H1 (cell line): ENCODE results near the gene TNPO3. TPM values are rescaled to one million over a fixed set of nuclear protein-coding genes. Genes with fewer than 3 reads are reported as not detected.

Experiments used
- CTCF ChIA-PET: fragments of 300-600 bp; sonication (Branson Sonifier 250); formaldehyde crosslinking; loops from one replicate; lab custom pipeline; 2021; ENCODE audit not compliant: partially characterized antibody; lab: Charles Lee
- POLR2A ChIA-PET: fragments of 300-600 bp; sonication (Branson Sonifier 250); formaldehyde crosslinking; loops from one replicate; lab custom pipeline; 2021; ENCODE audit warnings: inconsistent platforms; ENCODE audit not compliant: partially characterized antibody; lab: Charles Lee
- DNase-seq, 2 experiments: peaks; one replicate each; pipeline versions ENCODE4 v3.0.0 to v3.0.0-alpha.2; 2010 to 2022; ENCODE audit warnings: low spot score in 2 of 2, low read depth in 1 of 2, mixed read lengths in 1 of 2
- FAIRE-seq: peaks from 2 replicates; lab custom pipeline; 2011; peaks lifted over from hg19 to GRCh38; lab: Jason Lieb, UNC
- H2AFZ ChIP-seq: 2 replicates; pipeline ENCODE4 v1.8.1; 2012; ENCODE audit warnings: low read length, inconsistent platforms
- H2AK5ac ChIP-seq: 2 replicates; pipeline ENCODE4 v1.6.1; 2013; ENCODE audit warnings: low read depth, low read length
- H2BK120ac ChIP-seq: replicated peaks from 2 replicates; pipeline ENCODE3; 2013; ENCODE audit warnings: low read depth, low read length, inconsistent platforms
- H2BK12ac ChIP-seq: 2 replicates; pipeline ENCODE4 v1.6.1; 2013; ENCODE audit warnings: low read depth, low read length
- H2BK15ac ChIP-seq: 2 replicates; pipeline ENCODE4 v1.6.1; 2013; ENCODE audit warnings: low read length
- H2BK20ac ChIP-seq: 2 replicates; pipeline ENCODE4 v1.6.1; 2013; ENCODE audit warnings: low read length
- H2BK5ac ChIP-seq: 2 replicates; pipeline ENCODE4 v1.6.1; 2013; ENCODE audit warnings: low read depth, low read length
- H3K14ac ChIP-seq: 2 replicates; pipeline ENCODE4 v1.6.1; 2013; ENCODE audit warnings: inconsistent platforms; ENCODE audit not compliant: insufficient read length
- H3K18ac ChIP-seq: 2 replicates; pipeline ENCODE4 v1.6.1; 2013; ENCODE audit warnings: low read length; ENCODE audit errors: extremely low read depth
- H3K23ac ChIP-seq: 2 replicates; pipeline ENCODE4 v1.6.1; 2013; ENCODE audit warnings: inconsistent platforms; ENCODE audit not compliant: insufficient read length
- H3K23me2 ChIP-seq: 2 replicates; pipeline ENCODE4 v1.6.1; 2013; ENCODE audit warnings: low read depth, low read length
- H3K27ac ChIP-seq: 2 replicates; pipeline ENCODE4 v1.6.1; 2011; ENCODE audit warnings: low read depth, low read length, inconsistent platforms
- H3K27me3 ChIP-seq, 4 experiments: replicated peaks in 1 of 4; 1 replicate in 1 of 4; 2 replicates in 3 of 4; pipeline versions ENCODE4 v1.6.1 to v1.8.1; 2011 to 2013; ENCODE audit warnings: low read length in 3 of 4, mild to moderate bottlenecking in 3 of 4, inconsistent platforms in 2 of 4, mixed read lengths in 2 of 4, moderate library complexity in 1 of 4; ENCODE audit not compliant: control insufficient read depth in 3 of 4, insufficient read depth in 3 of 4; ENCODE audit errors: extremely low read depth in 1 of 4
- H3K36me3 ChIP-seq, 4 experiments: 2 replicates each; pipeline versions ENCODE4 v1.6.1 to v1.8.1; 2011 to 2013; ENCODE audit warnings: mild to moderate bottlenecking in 4 of 4, low read length in 3 of 4, moderate library complexity in 2 of 4, control low read depth in 1 of 4, inconsistent platforms in 1 of 4; ENCODE audit not compliant: insufficient read depth in 4 of 4, control insufficient read depth in 2 of 4
- H3K4ac ChIP-seq: replicated peaks from 2 replicates; pipeline ENCODE3; 2013; ENCODE audit warnings: low read length, low read depth, mixed read lengths, inconsistent platforms; ENCODE audit not compliant: insufficient read length
- H3K4me1 ChIP-seq, 4 experiments: replicated peaks in 1 of 4; 1 replicate in 1 of 4; 2 replicates in 3 of 4; pipeline versions ENCODE4 v1.6.1 to v1.8.1; 2011 to 2013; ENCODE audit warnings: low read length in 3 of 4, inconsistent platforms in 2 of 4, mixed read lengths in 1 of 4; ENCODE audit not compliant: insufficient read depth in 4 of 4, control insufficient read depth in 3 of 4
- H3K4me2 ChIP-seq, 2 experiments: 2 replicates each; pipeline versions ENCODE4 v1.6.1 to v1.8.1; 2011 to 2013; ENCODE audit warnings: low read depth in 2 of 2, low read length in 2 of 2, control low read depth in 1 of 2, inconsistent platforms in 1 of 2, mild to moderate bottlenecking in 1 of 2; ENCODE audit not compliant: insufficient read depth in 1 of 2
- H3K4me3 ChIP-seq, 4 experiments: fragments of 200-600, 300-600 bp in 1 of 4; sonication (generic), shearing (Covaris generic), sonication (Bioruptor Twin) in 1 of 4; 2 replicates each; pipeline versions ENCODE4 v1.5.1 to v1.8.1; 2011 to 2016; ENCODE audit warnings: low read length in 4 of 4, low read depth in 3 of 4, control low read depth in 2 of 4, inconsistent platforms in 2 of 4, mild to moderate bottlenecking in 2 of 4, mixed read lengths in 1 of 4, moderate library complexity in 1 of 4; ENCODE audit not compliant: insufficient read depth in 2 of 4; ENCODE audit errors: extremely low read depth in 1 of 4
- H3K56ac ChIP-seq: replicated peaks from 2 replicates; pipeline ENCODE3; 2013; ENCODE audit warnings: low read depth, mild to moderate bottlenecking, mixed read lengths, low read length, inconsistent platforms; ENCODE audit not compliant: insufficient read length
- H3K79me1 ChIP-seq: 2 replicates; pipeline ENCODE4 v1.6.1; 2013; ENCODE audit warnings: low read depth, low read length, control low read depth
- H3K79me2 ChIP-seq, 2 experiments: 2 replicates each; pipeline versions ENCODE4 v1.6.1 to v1.8.1; 2012 to 2013; ENCODE audit warnings: low read length in 2 of 2, mild to moderate bottlenecking in 2 of 2, inconsistent platforms in 1 of 2; ENCODE audit not compliant: insufficient read depth in 2 of 2, control insufficient read depth in 1 of 2
- H3K9ac ChIP-seq, 4 experiments: replicated peaks in 1 of 4; 1 replicate in 1 of 4; 2 replicates in 3 of 4; pipeline versions ENCODE4 v1.6.1 to v1.8.1; 2011 to 2013; ENCODE audit warnings: low read depth in 3 of 4, low read length in 3 of 4, control low read depth in 2 of 4, mild to moderate bottlenecking in 2 of 4, moderate library complexity in 2 of 4, inconsistent platforms in 1 of 4; ENCODE audit errors: extremely low read depth in 1 of 4
- H3K9me3 ChIP-seq, 2 experiments: 2 replicates each; pipeline versions ENCODE4 v1.6.1 to v1.8.1; 2012 to 2013; ENCODE audit warnings: mild to moderate bottlenecking in 2 of 2, moderate library complexity in 2 of 2, control low read depth in 1 of 2, inconsistent platforms in 1 of 2, low read depth in 1 of 2, low read length in 1 of 2, mixed read lengths in 1 of 2; ENCODE audit not compliant: insufficient read depth in 2 of 2
- H4K20me1 ChIP-seq, 2 experiments: replicated peaks in 1 of 2; 2 replicates each; pipeline versions ENCODE3 to v1.8.1; 2011 to 2013; ENCODE audit warnings: inconsistent platforms in 2 of 2, low read length in 2 of 2, mild to moderate bottlenecking in 1 of 2; ENCODE audit not compliant: insufficient read depth in 2 of 2, control insufficient read depth in 1 of 2
- H4K5ac ChIP-seq: 2 replicates; pipeline ENCODE4 v1.6.1; 2013; ENCODE audit warnings: low read length, low read depth, mixed read lengths, inconsistent platforms; ENCODE audit not compliant: insufficient read length
- H4K8ac ChIP-seq: 2 replicates; pipeline ENCODE4 v1.8.0; 2013; ENCODE audit warnings: mild to moderate bottlenecking, moderate library complexity, low read length, inconsistent platforms; ENCODE audit not compliant: insufficient read depth; ENCODE audit errors: extremely low read depth
- H4K91ac ChIP-seq: replicated peaks from 2 replicates; pipeline ENCODE3; 2013; ENCODE audit warnings: low read length, mixed read lengths, inconsistent platforms; ENCODE audit not compliant: insufficient read length
- CBX5 ChIP-seq: fragments of 300-800, 300-1000 bp; sonication (generic); IDR thresholded peaks from 2 replicates; pipeline ENCODE4 v1.7.1; 2016; ENCODE audit warnings: antibody characterized with exemption, low read length, low read depth
- YY1 ChIP-seq: IDR thresholded peaks from 2 replicates; pipeline ENCODE4 v1.6.1; 2011; ENCODE audit warnings: low read depth, mild to moderate bottlenecking, low read length
- WGBS, 2 experiments: shearing (Covaris generic) in 1 of 2; methylation state at CpG; one replicate each; pipeline versions ENCODE4 v1.1.6 to v1.1.7; 2013 to 2015; ENCODE audit warnings: low lambda C conversion rate in 2 of 2, mixed read lengths in 2 of 2, inconsistent platforms in 1 of 2, low coverage in 1 of 2, missing lambda C conversion rate in 1 of 2; ENCODE audit not compliant: insufficient replicate concordance in 2 of 2, insufficient coverage in 1 of 2, insufficient read length in 1 of 2; ENCODE audit errors: extremely low coverage in 1 of 2, missing lambda C conversion rate in 1 of 2; 5-methylcytosine and 5-hydroxymethylcytosine counted together
- polyA plus RNA-seq, 7 experiments: library from polyadenylated mRNA; depleted of rRNA in 3 of 7; stranded (reverse) in 5 of 7; unstranded in 2 of 7; fragments of >200 nt in 5 of 7; fragments of 200-250 nt in 2 of 7; gene quantifications; 1 replicate in 5 of 7; 2 replicates in 1 of 7; 4 replicates in 1 of 7; pipeline versions ENCODE4 v1.2.1 to v1.2.3, GENCODE V29; 2011 to 2013; ENCODE audit warnings: missing spikeins in 2 of 7, mixed read lengths in 2 of 7
- total RNA-seq: library from RNA; stranded (reverse); fragmentation: NEBNext Ultra II Directional; extraction: Animal tissue kit (Norgen Biotek cat#: 25700); gene quantifications from 2 replicates; pipeline ENCODE4 v1.2.1, GENCODE V29; 2021

The TNPO3 gene
- total and polyA plus RNA-seq, 2 of the 8 experiments (the other 6 are each of a cell fraction or from before 2014, with no cell fraction given) = 67.6 to 99.2 TPM

DNA sequence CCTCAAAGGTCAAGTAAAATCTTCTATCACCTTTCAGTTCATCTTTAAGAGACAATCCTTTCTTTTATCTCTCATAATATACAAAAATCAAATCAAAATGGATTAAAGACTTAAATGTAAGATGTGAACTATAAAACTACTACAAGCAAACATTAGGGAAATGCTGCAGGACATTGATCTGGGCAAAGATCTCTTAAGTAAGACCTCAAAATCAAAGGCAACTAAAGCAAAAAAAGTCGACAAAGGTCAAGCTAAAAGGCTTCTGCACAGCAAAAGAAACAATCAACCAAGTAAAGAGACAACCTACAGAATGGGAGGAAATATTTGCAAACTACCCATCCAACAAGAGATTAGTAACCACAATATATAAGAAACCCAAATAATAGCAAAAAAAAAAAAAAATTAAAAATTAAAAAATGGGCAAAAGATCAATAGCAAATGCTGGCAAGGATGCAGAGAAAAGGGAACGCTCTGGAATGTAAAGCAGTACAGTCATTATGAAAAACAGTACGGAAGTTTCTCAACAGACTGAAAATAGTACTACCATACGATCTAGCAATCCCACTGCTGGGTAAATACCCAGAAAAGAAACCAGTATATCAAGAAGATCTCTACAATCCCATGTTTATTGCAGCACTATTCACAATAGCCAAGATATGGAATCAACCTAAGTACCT, 41.7 kb downstream of the TNPO3 start:
- CTCF ChIA-PET = interaction anchor here (0.6 to 1.1 kb wide), 2 partner anchors 20 to 78 kb away, joined by 3 to 5 read pairs; no protein-coding TSS in a partner anchor
- Histone ChIP-seq H3K14ac (no peak overlapping the region), H3K27me3 (no peaks in the 10 kb centered on the region), H3K9me3 (no peaks in the 10 kb centered on the region), H3K4ac (no peak overlapping the region), H2BK20ac (no peak overlapping the region), H2BK5ac (no peak overlapping the region), H3K79me1 (no peaks in the 10 kb centered on the region), H4K20me1 (no peaks in the 10 kb centered on the region), H3K27ac (no peak overlapping the region), H3K4me1 (no peaks in the 10 kb centered on the region), H3K4me3 (no peak overlapping the region), H2AFZ (no peak overlapping the region), H2BK15ac (no peak overlapping the region), H2BK12ac (no peak overlapping the region), H3K36me3 (peaks cover 5 to 35% (median 23%) of the 10 kb centered on the region in 4 experiments; a peak in 7 of 8 replicates), H3K23me2 (no peaks in the 10 kb centered on the region), H3K56ac (no peak overlapping the region), H3K18ac (no peak overlapping the region), H4K91ac (no peak overlapping the region), H3K79me2 (peaks cover 0 to 34% of the 10 kb centered on the region in 2 experiments; a peak in 2 of 4 replicates), H3K4me2 (no peak overlapping the region), H4K5ac (no peak overlapping the region), H3K23ac (no peak overlapping the region), H3K9ac (no peak overlapping the region), H2BK120ac (no peak overlapping the region), H4K8ac (no peak overlapping the region), H2AK5ac (no peak overlapping the region)
- 96% methylated on average over 4 of the region's 4 CpGs; no CpG with 5 or more reads in 1 of the 2 experiments for WGBS, 2 experiments
- no peak for TF ChIP-seq CBX5
- TF ChIP-seq YY1 = no peak
- FAIRE-seq (no peak), DNase-seq (no peak)
- POLR2A ChIA-PET = interaction anchor here (0.8 kb wide), 1 partner anchor 41 kb away, joined by 3 read pairs; no protein-coding TSS in a partner anchor
